HS-5 (cell line): ENCODE measurements around the gene B4GALT2.
A peak's percentile ranks its signal among the peaks of the same experiment; 100 is the strongest.

Experiments
- DNase-seq: peaks from one replicate; pipeline ENCODE4 v3.0.0-alpha.2; 2012; ENCODE audit warnings: low read depth

B4GALT2 gene

DNA sequence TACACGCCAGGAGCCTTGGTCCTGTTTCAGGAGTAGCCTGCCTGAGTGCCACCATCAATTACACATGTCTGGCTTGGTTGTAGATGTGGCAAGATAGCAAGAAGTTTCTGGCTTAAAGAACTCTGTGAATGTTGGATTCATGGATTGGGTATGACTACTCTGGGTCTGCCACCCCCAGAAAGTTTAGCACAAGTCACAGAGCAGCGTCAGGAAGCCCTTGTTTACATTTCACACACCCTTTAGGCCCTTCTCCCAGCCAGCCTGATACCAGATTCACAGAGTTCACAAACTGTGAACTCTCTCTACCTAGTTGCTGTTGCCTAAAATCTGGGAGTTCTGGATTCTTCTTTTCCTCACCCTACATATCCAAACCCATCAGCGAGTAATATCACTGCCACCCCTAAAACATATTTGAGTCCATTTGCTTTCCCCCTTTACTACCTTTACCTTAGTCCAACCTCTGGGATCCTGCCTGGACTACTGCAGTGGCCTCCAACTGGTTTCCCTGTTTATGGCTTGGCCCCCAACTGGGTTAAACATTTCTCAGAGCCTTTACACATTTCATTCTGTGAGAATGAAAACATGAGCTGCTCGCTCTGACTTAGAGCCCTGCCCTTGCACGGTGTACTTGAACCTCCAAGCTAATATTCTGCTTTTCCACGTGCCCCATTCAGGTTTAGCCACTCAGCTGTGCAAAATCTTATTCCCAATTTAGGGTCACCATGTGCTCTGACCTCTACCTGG is 8.3 kb downstream of the B4GALT2 start:
- DNase-seq = no peak

DNA sequence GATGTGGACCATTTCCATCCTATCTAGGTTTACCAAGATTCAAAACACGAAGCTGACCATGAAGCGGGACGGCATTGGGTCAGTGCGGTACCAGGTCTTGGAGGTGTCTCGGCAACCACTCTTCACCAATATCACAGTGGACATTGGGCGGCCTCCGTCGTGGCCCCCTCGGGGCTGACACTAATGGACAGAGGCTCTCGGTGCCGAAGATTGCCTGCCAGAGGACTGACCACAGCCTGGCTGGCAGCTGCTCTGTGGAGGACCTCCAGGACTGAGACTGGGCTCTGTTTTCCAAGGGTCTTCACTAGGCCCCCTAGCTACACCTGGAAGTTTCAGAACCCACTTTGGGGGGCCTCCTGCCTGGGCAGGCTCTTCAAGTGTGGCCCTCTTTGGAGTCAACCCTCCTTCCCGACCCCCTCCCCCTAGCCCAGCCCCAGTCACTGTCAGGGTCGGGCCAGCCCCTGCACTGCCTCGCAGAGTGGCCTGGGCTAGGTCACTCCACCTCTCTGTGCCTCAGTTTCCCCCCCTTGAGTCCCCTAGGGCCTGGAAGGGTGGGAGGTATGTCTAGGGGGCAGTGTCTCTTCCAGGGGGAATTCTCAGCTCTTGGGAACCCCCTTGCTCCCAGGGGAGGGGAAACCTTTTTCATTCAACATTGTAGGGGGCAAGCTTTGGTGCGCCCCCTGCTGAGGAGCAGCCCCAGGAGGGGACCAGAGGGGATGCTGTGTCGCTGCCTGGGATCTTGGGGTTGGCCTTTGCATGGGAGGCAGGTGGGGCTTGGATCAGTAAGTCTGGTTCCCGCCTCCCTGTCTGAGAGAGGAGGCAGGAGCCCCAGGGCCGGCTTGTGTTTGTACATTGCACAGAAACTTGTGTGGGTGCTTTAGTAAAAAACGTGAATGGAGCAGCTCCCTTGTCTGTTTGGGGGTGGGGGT is 11.5 kb downstream of the B4GALT2 start:
- DNase-seq = no peak

DNA sequence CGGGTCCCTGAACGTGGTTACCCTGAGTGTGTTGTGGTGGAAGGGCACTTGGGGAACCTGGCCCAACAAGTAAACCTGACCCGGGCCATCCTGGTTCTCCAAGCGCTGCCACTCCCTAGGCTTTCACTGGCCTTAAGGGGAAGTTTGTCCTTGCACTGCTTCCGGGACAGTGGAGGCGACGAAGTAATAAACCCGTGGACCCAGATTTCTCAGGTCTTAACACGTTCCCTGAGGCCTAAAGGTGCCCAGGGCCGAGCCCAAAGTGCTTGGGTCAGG is 12.1 kb downstream of the B4GALT2 start:
- no peak for DNase-seq

DNA sequence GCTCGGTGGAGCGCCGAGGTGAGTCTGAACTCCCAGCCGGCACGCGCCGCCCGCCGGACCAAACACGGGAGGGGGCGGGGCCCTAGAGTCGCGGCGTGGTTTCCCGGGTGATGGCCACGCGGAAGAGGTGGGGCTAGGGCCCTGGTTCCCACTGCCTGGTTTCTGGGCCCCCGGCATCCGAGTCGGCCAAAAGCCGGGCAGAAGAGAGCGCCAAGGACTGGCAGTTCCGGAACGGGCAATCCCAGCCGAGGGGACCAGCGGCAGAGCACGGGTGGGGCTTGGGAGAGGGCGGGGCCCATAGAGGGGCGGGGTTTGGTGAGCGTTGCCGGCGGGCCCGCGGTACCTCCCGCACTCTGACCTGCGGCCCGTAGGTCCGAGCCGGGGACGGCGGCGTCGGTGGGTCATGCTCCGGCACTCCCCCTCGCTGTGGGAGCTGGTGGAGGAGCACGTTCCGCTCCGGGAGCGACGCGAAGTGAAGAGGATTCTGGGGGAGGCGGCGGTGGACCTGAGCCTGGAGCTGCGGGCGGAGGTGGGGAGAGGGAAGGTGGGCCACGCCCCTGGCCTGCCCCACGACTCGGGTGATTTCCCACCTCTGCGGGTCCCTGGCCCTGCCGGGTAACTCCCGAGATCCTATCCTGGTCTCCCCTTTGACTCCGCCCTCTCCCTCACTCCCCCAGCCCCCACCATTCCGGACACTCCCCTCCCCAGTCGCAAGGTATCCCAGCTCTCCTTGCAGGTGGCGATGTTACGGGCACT is 12.6 kb downstream of the B4GALT2 start, which contains the start of gene CCDC24:
TSS of gene CCDC24 (plus strand) at position 124 of the 756 bp plus-strand sequence. CDS start at position 404, 280 bp downstream.
- DNase-seq = peak; percentile 56

DNA sequence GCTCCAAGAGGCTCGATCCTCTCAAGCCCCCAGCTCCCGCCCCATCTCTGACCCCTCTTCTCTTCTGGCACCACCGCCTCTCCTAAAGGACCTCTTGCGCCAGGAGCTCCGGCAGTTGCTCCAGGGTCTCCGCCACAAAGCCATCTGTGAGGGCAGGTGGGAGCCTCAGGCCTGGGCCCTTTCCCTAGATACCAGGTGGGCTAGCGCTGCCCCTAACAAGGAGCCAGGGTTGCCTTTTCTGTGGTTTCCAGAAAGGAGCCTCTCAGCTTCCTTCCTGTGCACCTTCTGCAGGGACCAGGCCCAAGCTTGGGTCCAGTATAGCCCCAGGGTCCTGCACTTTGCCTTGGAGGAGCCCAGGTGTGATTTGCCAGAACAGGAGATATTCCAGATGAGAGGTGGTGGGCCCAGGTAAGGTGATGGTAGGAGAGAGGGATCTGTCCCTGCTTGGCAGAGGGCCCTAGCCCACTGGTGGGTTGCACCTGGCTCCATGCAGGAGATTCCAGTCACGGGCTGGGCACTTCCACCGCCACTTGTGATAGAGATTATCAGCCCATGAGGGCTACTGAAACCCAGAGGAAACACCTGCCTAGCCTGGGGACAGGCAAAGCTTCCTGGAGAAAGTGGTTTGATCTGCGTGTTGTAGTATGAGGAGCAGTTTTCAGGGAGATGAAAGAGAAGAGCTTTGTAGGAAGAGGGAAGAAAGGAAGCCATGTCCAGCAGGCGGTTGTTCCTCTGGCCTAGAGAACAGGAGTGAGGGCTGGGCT is 13.4 kb downstream of the B4GALT2 start:
- no peak for DNase-seq

DNA sequence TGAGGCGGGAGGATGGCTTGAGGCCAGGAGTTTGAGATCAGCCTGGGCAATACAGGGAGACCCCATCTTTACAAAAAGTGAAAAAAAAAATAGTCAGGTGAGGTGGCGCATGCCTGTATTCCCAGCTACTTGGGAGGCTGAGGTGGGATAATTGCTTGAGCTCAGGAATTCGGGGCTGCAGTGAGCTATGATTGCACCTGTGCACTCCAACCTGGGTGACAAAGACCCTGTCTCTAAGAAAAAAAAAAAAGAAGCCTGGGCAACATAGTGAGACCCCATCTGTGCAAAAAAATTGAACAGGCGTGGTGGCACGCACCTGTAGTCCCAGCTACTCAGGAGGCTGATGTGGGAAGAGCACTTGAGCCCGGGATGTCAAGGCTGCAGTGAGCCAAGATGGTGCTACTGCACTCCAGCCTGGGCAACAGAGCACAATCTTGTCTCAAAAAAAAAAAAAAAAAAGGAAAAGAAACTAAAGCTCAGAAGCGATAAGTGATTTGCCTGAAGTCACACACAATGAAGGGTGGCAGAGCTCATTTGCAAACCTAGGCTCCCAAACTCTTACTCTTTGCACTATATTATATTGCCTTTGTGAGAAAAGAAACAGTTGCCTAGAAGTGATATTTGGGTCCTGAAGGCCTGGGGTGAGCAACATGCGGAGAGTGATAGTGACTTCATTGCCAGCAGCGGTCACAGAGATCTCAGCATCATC is 14.3 kb downstream of the B4GALT2 start:
- no peak for DNase-seq

DNA sequence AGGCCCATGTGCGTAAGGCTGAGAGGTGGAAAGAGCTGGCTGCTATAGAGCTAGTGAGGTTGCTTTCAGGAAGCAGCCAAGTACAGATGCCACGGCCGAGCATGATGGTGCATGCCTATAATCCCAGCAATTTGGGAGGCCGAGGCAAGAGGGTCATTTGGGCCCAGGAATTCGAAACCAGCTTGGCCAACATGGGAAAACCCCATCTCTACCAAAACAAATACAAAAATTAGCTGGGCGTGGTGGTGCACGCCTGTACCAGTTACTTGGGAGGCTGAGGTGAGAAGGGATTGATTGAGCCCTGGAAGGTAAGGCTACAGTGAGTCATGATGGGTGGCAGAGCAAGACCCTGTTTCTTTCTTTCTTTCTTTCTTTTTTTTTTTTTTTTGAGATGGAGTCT is 15.1 kb downstream of the B4GALT2 start:
- DNase-seq = no peak

DNA sequence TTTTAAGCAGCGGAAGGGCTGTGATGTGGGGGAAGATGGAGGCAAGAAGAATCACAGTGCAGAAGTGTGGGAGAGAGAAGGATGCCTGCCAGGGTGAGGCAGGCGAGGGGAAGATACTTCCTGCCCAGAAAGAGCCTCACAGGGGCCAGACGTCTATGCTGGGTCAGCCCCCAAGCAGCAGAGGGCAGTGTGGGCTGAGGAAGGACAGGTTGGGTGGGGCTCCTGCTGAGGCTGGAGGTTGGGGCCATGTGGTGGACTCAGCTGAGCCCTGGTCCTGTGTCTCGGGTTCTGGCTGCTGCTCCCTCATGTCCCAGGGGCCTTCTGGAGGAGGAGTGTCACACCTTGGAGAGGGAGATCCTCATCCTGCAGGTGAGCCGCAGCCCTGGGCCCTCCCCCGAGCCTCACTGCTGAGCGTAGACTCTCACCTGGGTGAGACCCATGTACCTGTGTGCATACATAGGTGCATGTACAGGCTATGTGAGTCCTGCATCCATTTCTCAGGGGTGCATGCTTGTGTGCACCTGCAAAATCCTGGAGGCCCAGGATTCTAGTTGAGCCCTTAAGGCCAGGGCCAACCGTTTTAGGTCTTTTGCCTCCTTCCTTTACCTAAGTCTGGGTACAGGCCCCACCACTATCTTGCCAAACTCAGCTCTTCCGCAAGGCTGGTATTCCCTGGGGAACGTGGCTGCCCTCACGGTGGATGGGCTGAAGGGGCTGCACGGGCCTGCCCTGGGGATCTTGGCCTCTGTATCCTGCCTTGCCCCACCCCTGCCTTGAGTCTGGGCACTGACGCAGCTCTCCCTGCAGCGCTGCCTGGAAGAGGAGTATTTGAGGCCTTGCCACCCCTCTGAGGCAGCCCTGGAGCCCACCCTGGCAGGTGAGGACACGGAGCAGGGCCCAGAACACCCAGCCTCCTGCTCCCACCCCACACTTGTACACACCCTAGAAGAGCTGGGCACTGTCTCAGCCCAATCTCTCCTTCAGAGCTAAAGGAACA is 16.1 kb downstream of the B4GALT2 start:
- DNase-seq = no peak

DNA sequence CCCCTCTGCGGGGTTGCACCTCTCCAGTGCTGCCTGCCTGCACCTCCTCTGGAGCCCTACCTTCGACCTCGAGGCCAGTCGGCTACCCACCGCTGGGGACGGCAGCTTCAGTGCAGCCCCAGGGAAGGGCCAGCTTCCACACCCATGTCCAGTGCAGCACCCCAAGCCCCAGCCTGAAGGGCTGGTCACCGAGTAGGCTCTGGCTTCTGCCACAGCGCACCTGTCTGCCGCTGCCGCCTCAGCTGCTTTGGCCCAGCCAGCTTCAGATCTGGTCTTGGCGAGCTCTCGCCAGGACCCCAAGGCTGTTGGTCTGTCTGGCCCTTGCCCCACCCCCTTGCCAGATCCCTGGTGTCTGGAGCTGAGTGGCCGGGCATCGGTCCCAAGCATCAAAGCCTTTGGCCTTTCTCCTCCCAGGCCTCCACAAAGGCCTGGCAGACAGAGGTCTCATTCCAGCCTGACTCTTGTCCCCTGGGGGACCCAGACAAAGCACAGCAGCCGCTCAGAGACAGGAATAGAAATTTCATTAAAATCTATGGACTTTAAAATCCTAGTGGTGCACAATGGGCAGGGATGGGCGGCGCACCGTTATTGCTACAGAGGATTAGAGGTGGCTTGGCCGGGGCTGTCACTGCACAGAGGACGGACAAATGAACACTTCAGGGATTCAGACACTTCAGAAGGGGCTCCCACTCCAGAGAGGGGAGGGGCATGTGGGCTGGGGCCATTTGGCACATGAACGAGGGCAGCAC is 17.1 kb downstream of the B4GALT2 start:
- no peak for DNase-seq

DNA sequence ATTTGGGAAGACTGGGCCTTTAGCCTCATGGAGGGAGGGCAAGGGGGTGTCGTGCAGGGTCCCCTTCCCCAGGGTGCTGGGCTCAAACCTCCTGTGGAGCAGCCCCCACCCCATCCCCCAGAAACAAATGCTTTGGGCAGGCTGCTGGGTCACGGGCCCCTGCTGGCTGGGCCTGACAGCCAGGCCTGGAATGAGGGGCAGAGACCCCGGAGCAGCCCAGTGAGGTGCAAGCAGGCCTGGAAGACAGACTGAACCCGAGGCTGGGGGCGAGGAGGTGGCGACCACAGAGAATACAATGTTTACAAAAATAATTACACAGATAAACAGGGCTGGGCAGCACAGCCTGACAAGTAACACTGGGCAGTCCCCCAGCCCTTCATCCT is 17.7 kb downstream of the B4GALT2 start:
- DNase-seq = no peak

DNA sequence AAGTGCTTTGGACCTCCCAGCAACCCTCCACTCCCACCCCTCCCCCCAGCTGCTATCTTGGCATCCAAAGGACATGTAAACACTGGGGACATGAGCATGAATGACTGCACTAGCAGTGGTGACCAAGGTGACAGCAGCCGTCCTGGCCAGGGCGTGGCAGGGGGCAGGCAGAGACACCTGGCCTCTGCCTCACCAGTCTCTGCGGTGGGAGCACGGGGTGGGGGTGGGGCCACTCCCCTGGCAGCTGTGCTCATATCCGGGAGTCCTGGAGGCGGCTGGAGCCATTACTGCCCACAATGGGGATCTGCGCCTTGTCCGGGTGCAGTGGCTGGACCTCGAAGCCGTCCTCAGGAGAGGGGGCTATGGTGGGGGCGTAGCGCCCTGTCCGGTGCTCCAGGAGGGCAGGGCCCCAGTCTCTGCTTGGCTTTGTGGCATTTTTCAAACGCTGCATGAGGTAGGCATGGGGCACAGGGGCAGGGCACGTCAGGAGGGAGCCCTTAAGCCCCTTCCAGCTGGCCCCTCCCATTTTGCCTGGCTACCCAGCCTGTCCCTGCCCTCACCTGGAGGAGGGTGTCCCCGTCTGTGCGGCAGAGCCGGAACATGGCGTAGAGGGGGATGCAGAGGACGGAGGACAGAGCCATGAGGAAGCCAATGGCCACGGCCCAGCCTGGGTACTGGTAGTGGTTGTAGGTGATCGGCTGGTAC is 18.4 kb downstream of the B4GALT2 start:
- DNase-seq = no peak

DNA sequence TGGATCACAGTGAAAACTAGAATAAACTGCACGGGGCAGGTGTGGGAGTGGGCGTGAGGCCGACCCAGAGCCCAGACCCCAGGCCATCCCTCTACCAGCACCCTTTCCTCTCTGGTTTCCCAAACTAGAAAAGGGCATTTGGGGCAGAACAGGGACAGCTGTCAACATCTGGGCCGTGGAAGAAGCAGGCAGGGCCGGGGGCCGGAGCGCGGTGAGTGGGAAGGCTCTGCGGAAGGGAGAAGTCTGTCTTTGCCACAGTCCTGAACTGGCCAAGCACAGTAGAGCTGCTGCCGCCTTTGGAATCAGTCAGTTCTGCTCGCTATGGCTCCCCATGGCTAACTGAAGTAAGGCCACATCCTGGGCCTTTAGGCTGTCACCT is 19.0 kb downstream of the B4GALT2 start:
- DNase-seq = no peak

DNA sequence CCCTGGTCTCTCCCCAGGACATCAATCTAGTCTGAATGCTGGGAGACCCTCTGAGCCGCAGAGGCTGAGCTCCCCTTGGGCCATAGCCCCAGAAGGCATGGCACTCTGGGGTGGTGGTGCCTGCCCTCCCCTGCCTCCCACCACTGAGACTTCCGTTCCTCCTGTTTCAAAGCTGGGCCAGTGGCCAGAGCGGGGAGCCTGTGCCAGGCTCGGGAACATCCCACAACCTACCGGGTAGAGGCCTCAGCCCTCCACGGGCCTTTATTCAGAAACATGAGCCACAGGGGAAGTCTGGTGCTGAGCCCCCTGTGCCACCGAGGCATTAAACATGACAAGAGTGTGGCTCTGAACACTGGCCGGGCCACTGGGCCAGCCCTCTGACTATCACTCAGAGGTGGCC is 20.4 kb downstream of the B4GALT2 start:
- DNase-seq = no peak

DNA sequence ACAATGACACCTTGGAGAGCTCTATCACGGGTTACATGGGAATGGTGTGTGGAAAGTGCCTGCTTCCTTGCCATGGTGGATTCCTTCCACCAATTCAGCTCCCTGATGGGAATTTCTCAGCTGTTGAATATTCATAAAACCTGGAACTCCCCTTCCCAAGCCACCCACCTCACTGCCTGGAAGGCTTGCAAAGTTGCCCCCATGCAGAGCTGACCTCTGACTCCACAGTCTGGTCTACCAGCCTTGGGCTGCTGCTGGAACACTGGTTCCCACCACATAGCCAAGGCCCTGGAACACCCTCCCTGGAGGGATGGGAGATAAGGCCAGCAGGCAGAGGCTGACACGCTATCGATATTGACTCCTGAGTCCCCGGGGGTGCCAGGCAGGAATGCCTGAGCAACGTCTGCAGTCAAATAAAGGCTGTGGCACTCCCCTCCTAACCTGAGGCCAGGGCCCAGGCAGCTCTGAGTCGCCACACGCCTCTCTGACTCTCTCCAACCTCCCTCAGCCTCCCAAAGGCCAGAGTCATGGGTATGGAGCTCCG is 21.2 kb downstream of the B4GALT2 start:
- no peak for DNase-seq

DNA sequence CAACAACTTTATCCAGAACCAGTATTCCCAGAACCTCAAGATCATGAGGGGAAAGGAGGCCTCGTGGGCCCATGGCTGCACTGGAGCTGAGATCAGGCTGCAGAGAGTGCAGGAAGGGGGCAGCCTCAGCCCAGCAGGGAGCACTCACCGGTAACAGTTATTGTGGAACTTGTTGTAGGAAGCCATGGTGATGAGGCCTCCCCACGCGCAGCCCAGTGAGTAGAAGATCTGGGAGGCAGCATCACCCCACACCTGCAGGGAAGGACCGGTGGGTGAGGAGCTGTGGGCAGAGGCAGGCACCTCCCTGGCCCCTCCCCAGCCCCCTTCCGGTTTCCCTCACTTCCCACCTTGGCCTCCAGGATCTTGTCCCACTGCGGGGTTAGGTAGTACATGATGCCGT is 23.2 kb downstream of the B4GALT2 start:
- DNase-seq = no peak

DNA sequence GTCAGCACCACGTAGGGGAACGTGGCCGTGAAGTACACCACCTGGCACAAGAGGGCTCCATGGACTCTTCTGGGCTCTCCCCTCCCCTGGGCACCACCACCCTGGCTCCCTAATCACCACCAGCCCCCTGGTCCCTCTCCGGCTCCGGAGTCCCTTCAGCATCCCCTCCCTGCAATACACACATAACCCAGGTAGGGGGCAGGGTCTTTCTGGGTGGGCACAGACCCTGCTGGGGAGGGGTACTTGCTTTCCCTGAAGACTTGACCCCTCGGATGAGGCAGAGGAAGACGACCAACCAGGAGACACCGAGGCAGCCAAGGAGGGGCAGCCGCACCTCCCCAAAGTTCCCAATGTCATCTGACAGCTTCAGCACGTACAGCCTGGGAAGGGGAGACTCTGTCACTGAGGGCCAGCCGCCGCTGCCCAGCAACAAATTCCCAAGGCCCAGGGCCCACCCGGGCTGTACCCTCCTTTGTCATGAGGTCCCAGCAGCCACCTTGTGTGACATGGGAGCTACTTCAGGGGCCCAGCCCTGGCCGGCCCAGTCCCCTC is 23.7 kb downstream of the B4GALT2 start:
- no peak for DNase-seq

DNA sequence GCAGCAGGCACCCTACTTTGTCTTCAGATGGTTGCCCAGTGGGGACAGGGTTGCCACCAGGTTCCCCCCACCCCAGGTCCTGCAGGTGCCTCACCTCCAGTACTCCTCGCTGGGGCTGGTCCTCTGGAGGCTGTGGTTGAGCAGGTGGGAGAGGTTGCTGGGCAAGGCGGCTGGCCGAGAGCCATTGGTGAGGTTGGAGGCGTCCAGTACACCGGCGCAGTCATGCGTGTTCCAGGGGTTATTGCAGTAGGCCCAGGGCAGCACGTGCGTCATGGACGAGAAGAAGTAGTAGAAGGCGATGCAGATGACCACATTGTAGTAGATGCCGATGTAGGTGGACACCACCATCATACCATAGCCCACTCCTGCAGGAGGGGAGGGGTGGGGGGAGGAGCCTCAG is 29.2 kb downstream of the B4GALT2 start:
- DNase-seq = no peak

DNA sequence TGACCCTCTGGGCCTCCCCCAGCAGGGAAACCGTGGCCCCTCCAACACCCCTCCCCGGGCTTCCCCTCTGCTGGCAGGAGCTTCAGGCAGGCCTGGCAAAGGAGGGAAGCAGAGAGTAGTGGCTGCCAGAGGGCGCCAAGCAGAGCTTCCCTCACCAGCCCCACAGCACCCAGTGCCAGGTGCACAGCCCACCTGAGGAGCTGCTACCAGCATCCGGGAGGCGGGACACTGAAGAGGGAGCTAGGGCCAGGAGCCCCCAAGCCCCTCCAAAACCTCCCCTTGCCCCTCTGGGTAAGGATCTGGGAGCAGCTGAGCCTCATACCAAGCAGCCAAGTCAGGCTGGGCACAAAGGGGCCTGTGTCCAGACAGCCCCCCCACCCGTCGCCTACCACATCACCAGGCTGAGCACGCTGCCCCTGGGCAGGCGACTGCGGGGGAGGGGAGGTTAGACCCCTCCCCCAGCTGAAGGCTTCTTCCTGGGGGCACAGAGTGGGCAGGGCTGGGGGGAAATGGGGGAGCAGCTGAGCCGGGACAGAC is 32.0 kb downstream of the B4GALT2 start:
- DNase-seq = no peak
